Measurements from ENCODE around the gene CLUH. TPM values are rescaled to one million over a fixed set of nuclear protein-coding genes. Genes with fewer than 3 reads are reported as not detected.

CLUH gene, protein sequence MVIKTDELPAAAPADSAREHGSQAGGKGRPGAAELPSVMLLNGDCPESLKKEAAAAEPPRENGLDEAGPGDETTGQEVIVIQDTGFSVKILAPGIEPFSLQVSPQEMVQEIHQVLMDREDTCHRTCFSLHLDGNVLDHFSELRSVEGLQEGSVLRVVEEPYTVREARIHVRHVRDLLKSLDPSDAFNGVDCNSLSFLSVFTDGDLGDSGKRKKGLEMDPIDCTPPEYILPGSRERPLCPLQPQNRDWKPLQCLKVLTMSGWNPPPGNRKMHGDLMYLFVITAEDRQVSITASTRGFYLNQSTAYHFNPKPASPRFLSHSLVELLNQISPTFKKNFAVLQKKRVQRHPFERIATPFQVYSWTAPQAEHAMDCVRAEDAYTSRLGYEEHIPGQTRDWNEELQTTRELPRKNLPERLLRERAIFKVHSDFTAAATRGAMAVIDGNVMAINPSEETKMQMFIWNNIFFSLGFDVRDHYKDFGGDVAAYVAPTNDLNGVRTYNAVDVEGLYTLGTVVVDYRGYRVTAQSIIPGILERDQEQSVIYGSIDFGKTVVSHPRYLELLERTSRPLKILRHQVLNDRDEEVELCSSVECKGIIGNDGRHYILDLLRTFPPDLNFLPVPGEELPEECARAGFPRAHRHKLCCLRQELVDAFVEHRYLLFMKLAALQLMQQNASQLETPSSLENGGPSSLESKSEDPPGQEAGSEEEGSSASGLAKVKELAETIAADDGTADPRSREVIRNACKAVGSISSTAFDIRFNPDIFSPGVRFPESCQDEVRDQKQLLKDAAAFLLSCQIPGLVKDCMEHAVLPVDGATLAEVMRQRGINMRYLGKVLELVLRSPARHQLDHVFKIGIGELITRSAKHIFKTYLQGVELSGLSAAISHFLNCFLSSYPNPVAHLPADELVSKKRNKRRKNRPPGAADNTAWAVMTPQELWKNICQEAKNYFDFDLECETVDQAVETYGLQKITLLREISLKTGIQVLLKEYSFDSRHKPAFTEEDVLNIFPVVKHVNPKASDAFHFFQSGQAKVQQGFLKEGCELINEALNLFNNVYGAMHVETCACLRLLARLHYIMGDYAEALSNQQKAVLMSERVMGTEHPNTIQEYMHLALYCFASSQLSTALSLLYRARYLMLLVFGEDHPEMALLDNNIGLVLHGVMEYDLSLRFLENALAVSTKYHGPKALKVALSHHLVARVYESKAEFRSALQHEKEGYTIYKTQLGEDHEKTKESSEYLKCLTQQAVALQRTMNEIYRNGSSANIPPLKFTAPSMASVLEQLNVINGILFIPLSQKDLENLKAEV (N-terminal part only)
- total RNA-seq, result 31.1 and 57.2 TPM in 2 replicates

DNA sequence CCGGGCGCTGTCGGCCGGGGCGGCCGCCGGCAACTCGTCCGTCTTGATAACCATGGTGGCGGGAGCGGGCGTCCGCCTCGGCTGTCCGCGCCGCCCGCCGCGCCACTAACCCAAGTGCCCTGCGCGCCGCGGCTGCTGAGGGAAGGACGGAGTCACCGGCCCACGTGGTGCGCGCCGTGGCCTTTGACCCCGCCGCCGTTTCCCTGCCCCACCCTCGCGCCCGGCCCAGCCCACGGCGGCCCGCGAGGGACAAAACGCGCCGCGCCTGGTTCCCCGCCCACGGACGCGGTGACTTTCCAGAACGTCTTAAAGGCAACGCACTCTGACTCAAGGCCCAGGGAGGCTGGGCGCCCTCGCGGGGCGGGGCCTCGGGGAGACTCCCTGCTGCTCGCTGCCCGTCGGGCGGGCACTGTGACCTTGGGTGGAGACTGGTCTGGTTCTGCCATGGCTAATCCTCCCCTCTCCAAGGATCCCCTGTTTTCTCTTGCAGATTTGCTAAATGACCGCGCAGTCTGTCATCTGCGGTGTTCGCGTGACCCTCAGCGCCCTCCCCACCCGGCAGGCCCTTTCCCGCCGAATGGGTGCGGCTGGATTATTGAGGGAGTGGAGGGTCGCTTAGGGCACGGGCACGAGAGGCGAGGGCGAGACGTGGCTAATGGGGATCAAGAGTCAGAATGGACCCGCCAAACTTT is at the start of gene CLUH:
CLUH (minus strand) TSS at position 157 of the 692 bp plus-strand sequence; CDS start at position 54, 103 bp downstream.

DNA sequence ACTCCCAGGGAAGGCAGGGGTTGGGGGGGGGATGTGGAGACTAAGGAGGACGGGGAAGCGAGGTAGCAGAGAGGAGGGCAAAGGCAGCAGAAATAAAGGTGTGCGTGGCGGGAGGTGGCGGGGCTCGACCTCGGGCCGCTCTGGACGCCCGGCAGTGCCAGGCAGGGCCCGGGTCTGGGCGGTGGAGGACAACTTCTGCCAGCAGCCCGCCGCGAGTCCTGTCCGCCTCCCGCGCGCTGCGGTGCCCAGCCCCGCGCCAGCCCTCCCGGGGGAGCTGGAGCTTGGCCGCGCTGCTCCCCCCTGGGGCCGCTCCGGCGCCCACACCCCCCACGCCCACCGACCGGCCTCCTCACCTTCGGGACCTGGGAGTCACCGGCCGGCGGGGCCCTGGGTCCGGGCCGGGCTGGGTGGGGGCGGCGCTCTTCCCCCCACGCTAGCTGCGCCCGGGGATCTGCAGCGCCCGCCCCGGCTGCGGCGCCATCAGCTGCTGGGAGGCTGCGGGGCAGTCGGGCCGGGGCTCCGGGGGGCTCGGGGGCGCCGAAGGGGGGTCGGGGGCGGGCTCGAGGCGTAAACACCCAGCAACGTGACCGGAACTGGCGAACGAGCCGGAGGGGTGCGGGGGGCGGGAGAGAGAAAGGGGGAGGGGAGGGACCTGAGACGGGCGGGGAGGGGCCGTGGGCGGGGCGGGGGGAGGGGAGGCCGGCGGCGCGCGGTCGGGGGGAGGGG is 37.7 kb upstream of the CLUH start, which contains the start of gene CCDC92B:
CCDC92B (minus strand) TSS at position 595 of the 726 bp plus-strand sequence. CDS start 14,507 bp downstream, outside the sequence.

Other genes starting within 250 kb of the CLUH start
- 16.9 and 19.3 TPM in 2 replicates for gene METTL16, start 199.9 kb downstream of the CLUH start, total RNA-seq
- gene PAFAH1B1, start 118.1 kb downstream of the CLUH start, total RNA-seq, result 98.1 and 146 TPM in 2 replicates
- not detected in 2 replicates for gene CCDC92B, start 37.9 kb upstream of the CLUH start, total RNA-seq
- gene RAP1GAP2, start 84.7 kb upstream of the CLUH start, total RNA-seq, result 0.83 and 1.5 TPM in 2 replicates

All from smooth muscle cell of trachea (primary cell).